Tibial nerve (tissue), 3 donors: Measurements from ENCODE around the gene ODAM.

Experiments
- POLR2A ChIP-seq, 2 donors: fragments of 450-650 bp; IDR thresholded peaks; one replicate each; pipeline ENCODE4 v1.6.1; 2017; ENCODE audit warnings: antibody characterized with exemption in 2 of 2, mild to moderate bottlenecking in 2 of 2, moderate library complexity in 2 of 2
- TF ChIP-seq, protein P1 (sequence below), 5 experiments: fragments of 200-600 bp in 3 of 5; fragments of 450-650 bp in 2 of 5; sonication (generic) in 3 of 5; IDR thresholded peaks; one replicate each; pipeline ENCODE4 v1.5.1; 2016 to 2019; ENCODE audit warnings: antibody characterized with exemption in 5 of 5, mild to moderate bottlenecking in 3 of 5, moderate library complexity in 2 of 5

DNA sequence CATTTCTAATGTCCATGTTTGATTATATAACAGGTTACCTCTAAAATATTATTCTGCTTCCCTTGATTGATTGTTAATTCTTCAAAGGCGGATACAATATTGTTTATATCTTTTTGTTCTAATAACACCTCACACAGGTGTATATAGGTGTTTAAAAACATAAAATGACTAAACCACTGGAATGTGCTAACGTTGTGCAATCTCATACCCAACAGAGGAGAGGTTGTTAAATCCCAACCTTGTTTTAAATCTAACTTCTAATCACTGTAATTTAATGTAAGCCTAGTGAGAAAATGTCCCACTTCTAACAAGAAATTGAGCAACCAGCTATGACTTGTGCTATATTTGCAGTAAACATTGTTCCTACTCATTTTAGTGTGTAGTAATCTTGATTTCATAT, 1.3 kb downstream of the ODAM start:
- TF ChIP-seq, protein P1, sequence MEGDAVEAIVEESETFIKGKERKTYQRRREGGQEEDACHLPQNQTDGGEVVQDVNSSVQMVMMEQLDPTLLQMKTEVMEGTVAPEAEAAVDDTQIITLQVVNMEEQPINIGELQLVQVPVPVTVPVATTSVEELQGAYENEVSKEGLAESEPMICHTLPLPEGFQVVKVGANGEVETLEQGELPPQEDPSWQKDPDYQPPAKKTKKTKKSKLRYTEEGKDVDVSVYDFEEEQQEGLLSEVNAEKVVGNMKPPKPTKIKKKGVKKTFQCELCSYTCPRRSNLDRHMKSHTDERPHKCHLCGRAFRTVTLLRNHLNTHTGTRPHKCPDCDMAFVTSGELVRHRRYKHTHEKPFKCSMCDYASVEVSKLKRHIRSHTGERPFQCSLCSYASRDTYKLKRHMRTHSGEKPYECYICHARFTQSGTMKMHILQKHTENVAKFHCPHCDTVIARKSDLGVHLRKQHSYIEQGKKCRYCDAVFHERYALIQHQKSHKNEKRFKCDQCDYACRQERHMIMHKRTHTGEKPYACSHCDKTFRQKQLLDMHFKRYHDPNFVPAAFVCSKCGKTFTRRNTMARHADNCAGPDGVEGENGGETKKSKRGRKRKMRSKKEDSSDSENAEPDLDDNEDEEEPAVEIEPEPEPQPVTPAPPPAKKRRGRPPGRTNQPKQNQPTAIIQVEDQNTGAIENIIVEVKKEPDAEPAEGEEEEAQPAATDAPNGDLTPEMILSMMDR (IDR thresholded peaks at IDR 0.05): no peak
- TF ChIP-seq POLR2A (IDR thresholded peaks at IDR 0.05): no peak
